Loucy (cell line): ENCODE data around the gene OR5B2.

Source experiments
- CTCF ChIP-seq: fragments of 200-600 bp; sonication (generic); conservative IDR thresholded peaks from 2 replicates; pipeline ENCODE4 v1.5.1; 2014; ENCODE audit warnings: mild to moderate bottlenecking, antibody characterized with exemption, low read length
- EZH2phosphoT487 ChIP-seq: fragments of 200-600 bp; IDR thresholded peaks from 2 replicates; pipeline ENCODE4 v1.6.1; 2018; ENCODE audit warnings: antibody characterized with exemption, mild to moderate bottlenecking, moderate library complexity, borderline replicate concordance

GRCh38 chr11:58446294-58446693, 18.4 kb upstream of the OR5B2 start:
- TF ChIP-seq CTCF (no peak), EZH2phosphoT487 (no peak)
